ENCODE measurements around the gene CRYBG1.
"Not testable (repeated sequence)": the region's sequence is repeated elsewhere in the genome, so short reads cannot be mapped to it uniquely, and the experiment has no call there.

CRYBG1 gene

DNA sequence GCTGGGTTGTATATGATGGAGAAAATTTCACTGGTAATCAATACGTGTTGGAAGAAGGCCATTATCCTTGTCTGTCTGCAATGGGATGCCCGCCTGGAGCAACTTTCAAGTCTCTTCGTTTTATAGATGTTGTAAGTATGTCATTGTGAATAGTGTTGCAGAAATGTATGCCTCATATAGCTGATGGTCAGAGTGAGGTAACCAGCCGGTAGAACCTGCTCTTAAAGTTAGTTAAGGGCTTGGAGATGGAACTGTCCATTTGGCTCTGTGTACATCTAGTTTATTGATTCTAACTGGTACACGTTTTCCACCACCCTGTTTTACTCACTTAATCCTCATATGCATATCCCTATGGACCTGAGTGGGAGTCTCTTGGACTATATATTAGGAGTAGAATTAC is 195.2 kb downstream of the CRYBG1 start:
- no peak for DNase-seq (ENCODE audit: low read depth)

GRCh38 chr6:106556368-106556960 is 195.9 kb downstream of the CRYBG1 start:
- DNase-seq (ENCODE audit: low read depth): peak; percentile 27

GRCh38 chr6:106557837-106558236 is 197.3 kb downstream of the CRYBG1 start:
- DNase-seq (ENCODE audit: low read depth): no peak

DNA sequence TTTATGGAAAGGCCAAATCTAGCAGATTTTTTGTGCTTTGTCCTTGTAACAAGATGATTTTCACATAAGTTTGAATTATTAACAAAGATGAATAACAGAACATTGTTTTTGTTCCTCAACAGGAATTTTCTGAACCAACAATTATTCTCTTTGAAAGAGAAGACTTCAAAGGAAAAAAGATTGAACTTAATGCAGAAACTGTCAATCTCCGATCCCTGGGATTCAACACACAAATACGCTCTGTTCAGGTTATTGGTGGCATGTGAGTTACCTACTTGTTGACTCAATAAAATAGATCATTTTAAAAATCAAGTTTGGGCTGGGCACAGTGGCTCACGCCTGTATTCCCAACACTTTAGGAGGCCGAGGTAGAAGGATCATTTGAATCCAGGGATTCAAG is 197.8 kb downstream of the CRYBG1 start:
- DNase-seq (ENCODE audit: low read depth): no peak

GRCh38 chr6:106559659-106560058 is 199.1 kb downstream of the CRYBG1 start:
- not testable (repeated sequence) for DNase-seq (ENCODE audit: low read depth)

DNA sequence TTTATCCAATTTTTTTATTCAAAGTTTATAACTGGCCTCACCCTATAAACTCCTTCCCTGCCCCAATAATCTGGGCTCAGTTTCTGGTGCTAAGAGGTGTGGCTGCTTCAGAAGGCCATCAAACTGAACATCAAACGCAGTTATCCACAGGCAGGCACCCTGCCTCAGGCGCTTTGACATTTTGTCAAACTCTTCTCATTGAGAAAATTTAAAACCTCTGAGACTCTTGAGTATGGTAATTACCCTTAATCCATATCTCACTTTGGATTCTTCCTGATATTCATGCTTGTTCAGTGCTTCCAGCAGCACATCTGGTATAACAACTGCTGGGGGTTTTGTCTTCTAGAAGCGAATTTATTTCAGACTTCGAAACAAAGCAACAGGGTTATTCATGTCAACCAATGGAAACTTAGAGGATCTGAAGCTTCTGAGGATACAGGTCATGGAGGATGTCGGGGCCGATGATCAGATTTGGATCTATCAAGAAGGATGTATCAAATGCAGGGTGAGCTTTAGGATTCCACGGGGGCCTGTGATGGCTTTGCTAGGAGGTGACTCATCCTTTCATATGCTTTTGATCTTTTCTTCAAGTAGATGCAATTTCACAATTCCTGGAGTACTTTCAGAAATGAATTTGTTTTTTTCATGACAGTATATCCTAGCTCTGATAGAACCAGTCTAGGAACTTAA is 200.6 kb downstream of the CRYBG1 start:
- peak; percentile 64 for DNase-seq (ENCODE audit: low read depth)

GRCh38 chr6:106561686-106562405 is 201.3 kb downstream of the CRYBG1 start:
- DNase-seq (ENCODE audit: low read depth): no peak

DNA sequence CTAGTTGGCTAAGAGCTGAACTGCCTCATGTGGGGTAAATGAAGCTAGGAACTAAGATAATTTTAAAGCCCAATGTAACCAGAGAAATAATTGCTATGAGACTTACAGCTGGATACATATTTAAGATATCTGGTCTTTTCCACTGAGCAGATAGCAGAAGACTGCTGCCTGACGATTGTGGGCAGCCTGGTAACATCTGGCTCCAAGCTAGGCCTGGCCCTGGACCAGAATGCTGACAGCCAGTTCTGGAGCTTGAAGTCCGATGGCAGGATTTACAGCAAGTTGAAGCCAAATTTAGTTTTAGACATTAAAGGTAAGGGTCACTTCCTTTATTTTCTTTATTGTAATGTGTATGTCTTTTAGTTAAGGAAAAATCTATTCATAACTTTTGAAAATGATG is 203.1 kb downstream of the CRYBG1 start:
- no peak for DNase-seq (ENCODE audit: low read depth)

GRCh38 chr6:106564476-106564875 is 204.0 kb downstream of the CRYBG1 start:
- no peak for DNase-seq (ENCODE audit: low read depth)

DNA sequence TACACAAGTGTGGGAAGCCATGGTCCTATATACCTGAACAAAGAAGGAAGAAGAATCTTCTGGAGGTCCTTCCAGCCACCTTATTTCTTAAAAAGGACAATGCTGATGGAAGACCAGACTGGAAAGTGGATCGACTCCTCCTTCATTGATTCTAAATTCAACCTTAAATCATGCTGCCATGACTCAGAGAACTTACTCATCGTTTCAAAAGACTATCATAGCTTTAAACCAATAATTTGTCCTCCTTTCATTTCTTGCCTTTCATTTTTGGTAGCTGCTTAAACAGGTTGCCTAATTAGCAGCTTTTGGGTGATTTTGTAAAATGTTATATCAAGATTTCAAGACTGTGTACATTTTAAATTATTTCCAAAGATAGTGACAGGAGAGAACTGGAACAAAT is 208.0 kb downstream of the CRYBG1 start:
- no peak for DNase-seq (ENCODE audit: low read depth)

- DNase-seq (ENCODE audit: low read depth): no peak
Measured at GRCh38 chr6:106569428-106569827, 208.9 kb downstream of the CRYBG1 start.

GRCh38 chr6:106572436-106572835 is 211.9 kb downstream of the CRYBG1 start:
- DNase-seq (ENCODE audit: low read depth): no peak

DNA sequence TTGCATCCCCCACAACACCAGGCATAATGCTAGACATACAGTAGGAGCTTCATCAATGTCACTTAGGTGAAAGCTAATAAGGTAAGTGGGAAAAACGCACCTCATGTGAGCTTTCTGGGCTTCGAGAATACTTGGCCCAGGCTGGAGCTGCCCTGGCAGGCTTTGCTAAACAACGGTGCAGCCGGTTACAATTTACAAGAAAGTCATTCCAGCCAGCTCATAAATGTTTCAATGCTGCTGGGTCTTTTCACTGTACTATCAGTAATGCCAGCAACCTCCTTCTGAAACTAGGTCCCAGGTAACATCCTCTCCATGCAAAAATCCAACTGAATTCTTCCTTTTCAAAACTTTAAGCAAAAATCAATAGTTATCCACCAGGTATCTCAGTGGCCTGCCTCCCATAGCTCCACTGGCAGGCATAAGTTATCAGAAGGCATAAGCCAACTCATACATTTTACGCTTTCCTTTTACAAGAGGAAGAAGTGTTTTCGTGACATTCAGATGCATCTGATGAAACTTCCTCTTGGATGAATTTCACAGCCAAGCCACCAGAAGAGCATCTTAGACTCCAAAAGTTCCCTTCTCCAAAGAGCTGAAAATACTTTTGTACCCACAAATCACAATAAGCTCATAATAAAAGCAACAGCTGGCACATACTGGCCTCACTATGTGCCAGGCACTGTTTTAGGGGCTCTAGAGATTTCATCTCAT is 212.5 kb downstream of the CRYBG1 start:
- DNase-seq (ENCODE audit: low read depth): no peak

- peak; percentile 14 for DNase-seq (ENCODE audit: low read depth)
Measured at GRCh38 chr6:106574741-106575458, 214.4 kb downstream of the CRYBG1 start.

DNA sequence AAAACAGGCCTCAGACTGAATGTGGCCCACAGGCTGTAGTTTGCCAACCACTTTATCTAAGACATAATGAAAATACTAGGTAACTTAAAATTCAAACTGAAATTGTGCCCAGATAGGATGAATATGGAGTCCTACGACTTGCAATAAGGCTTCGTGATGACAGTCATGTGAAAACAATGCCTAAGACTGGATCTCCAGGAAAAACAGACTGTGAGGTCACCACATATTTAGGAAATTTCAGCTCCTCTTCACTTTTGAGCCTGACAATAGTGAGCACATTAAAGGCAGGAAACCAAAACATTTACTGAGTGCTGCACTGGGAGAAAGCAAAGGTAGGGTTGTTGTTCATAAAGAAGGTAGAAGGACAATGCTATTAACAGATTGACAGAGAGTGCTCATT is 218.8 kb downstream of the CRYBG1 start:
- no peak for DNase-seq (ENCODE audit: low read depth)

GRCh38 chr6:106581468-106581867 is 221.0 kb downstream of the CRYBG1 start:
- DNase-seq (ENCODE audit: low read depth): no peak

DNA sequence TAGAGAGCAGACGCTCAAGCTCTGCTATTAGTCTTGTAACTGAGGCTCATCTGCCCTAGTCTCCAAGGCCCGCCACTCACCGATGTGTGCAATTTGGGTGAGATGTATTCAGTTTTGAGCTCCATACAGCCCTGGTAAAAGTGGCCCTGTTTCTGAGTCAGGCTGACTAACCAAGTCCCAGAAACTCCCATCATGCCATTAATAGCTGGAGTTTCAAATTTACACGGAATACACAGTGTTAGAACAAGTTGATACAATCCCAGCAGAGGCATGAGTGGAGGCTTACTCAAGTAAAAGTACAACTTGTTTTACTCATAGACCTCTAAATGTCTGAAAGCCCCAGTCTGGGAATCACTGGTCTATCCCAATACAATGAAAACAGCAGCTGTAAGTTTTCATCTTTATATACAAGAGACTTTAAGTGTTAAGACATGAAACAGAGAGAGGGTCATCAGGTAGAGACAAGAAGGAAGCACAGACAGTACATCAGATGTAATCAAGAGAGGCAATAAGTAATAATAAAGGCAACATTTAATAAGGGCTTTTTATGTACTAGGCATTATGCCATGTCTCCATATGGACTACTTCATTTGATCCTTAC is 226.4 kb downstream of the CRYBG1 start:
- DNase-seq (ENCODE audit: low read depth): no peak

DNA sequence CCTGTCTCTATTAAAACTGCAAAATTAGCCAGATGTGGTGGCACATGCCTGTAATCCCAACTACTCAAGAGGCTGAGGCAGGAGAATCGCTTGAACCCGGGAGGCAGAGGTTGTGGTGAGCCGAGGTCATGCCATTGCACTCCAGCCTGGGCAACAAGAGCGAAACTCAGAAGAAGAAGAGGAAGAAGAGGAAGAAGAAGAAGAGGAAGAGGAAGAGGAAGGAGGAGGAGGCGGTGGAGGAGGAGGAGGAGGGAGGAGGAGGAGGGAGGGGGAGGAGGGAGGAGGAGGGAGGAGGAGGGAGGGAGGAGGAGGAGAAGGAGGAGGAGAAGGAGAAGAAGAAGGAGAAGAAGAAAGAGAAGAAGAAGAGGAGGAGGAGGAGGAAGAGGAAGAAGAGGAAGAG is 228.4 kb downstream of the CRYBG1 start:
- not testable (repeated sequence) for DNase-seq (ENCODE audit: low read depth)

GRCh38 chr6:106591111-106591825 is 230.8 kb downstream of the CRYBG1 start:
- peak; percentile 18 for DNase-seq (ENCODE audit: low read depth)

DNA sequence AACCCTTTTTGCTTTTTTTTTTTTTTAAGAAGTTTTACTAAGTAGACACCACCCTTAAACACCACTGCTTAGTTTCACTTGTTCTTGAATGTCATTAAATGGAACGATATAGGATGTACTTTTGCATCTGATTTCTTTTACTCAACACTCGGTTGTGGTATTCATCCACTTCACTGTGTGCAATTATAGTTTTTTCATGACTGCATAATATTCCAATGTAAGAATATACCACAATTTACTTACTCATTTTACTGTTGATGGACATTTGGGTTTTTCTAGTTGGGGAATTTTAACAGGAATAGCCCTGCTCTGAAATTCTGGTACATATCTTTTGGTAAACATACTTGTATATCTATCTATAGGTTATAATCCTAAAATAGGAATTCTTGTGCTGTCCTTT is 238.9 kb downstream of the CRYBG1 start:
- no peak for DNase-seq (ENCODE audit: low read depth)

GRCh38 chr6:106600329-106600728 is 239.8 kb downstream of the CRYBG1 start:
- DNase-seq (ENCODE audit: low read depth): no peak

All from fibroblast of the conjunctiva (primary cell).